HEK293 (cell line): ENCODE data around the gene ARID3A.

Source experiments
- ZBTB7A ChIP-seq: fragments of 450-650 bp; formaldehyde crosslinking; IDR thresholded peaks from 2 replicates; pipeline ENCODE4 v1.5.1; 2016; ENCODE audit warnings: low read depth, missing biosample characterization, missing genetic modification characterization
- TF ChIP-seq, protein P1 (sequence below): fragments of 450-650 bp; formaldehyde crosslinking; optimal IDR thresholded peaks from 2 replicates; pipeline ENCODE3; 2016; ENCODE audit warnings: missing biosample characterization, mild to moderate bottlenecking, missing genetic modification characterization
- TF ChIP-seq, protein P2 (sequence below): fragments of 450-650 bp; formaldehyde crosslinking; IDR thresholded peaks from 2 replicates; pipeline ENCODE4 v1.5.1; 2017; ENCODE audit warnings: missing biosample characterization, mild to moderate bottlenecking, missing genetic modification characterization, moderate library complexity

DNA sequence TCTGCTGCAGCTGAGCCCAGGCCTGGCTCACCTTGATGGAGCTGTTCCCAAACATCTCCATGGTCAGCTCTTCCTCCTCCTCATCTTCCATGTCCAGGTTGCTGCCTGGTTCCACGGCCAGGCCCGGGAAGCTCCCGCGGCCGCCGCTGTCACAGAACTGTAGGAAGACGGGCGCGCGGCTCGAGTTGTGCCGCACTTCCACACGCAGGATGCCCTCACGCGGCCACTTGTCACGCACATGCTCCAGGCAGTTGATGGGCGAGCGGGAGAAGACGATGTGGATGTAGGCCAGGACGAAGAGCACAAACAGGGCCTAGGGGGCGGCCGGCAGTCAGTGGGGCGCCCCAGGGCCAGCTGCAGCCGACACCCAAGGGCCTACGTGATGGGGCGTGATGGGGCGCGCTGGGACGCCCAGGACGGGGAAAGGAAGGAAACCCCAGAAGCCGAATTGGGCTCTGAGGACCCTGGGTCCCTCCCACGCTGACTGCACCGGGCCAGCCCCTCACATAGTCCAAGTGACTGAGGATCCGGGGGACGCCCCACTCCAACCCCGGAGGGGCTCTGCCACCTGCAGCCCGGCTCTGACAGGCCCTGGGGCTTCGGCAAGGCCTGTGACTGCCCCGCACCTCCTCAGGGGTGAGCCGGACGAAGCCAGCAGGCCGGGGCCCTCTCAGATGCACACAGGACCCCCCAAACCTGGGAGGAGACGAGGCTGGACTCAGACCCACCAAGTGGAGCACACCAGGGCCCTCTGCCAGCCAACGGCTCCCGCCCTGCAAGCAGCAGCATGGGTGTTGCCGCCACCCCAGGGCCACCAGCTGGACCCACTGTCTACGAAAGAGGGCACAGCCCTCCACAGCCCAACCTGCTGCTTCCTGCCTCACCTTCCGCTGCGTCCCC, 88.6 kb downstream of the ARID3A start:
- TF ChIP-seq ZBTB7A (tag by site-specific recombination): no peak
- TF ChIP-seq, protein P1, sequence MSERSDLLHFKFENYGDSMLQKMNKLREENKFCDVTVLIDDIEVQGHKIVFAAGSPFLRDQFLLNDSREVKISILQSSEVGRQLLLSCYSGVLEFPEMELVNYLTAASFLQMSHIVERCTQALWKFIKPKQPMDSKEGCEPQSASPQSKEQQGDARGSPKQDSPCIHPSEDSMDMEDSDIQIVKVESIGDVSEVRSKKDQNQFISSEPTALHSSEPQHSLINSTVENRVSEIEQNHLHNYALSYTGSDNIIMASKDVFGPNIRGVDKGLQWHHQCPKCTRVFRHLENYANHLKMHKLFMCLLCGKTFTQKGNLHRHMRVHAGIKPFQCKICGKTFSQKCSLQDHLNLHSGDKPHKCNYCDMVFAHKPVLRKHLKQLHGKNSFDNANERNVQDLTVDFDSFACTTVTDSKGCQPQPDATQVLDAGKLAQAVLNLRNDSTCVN (tag by site-specific recombination): no peak
- TF ChIP-seq, protein P2, sequence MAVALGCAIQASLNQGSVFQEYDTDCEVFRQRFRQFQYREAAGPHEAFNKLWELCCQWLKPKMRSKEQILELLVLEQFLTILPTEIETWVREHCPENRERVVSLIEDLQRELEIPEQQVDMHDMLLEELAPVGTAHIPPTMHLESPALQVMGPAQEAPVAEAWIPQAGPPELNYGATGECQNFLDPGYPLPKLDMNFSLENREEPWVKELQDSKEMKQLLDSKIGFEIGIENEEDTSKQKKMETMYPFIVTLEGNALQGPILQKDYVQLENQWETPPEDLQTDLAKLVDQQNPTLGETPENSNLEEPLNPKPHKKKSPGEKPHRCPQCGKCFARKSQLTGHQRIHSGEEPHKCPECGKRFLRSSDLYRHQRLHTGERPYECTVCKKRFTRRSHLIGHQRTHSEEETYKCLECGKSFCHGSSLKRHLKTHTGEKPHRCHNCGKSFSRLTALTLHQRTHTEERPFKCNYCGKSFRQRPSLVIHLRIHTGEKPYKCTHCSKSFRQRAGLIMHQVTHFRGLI (tag by site-specific recombination): no peak
